ENCODE data around the gene ATP13A5.

GRCh38 chr3:193243571-193243970, 135.0 kb downstream of the ATP13A5 start:
- TF ChIP-seq POLR2A (IDR thresholded peaks at IDR 0.05; ENCODE audit: low read depth, low read length): no peak
- no peak for TF ChIP-seq POLR2AphosphoS5 (IDR thresholded peaks at IDR 0.05; ENCODE audit: low read depth, low read length)
- no peak for TF ChIP-seq TAF1 (IDR thresholded peaks at IDR 0.05; ENCODE audit: borderline replicate concordance, low read depth, low read length)

Data from GM12892 (cell line).